OCI-LY1 (cell line): ENCODE measurements around the gene SMYD3.
"Not testable (repeated sequence)": the region's sequence is repeated elsewhere in the genome, so short reads cannot be mapped to it uniquely, and the experiment has no call there.

Experiments
- EZH2 ChIP-seq: fragments of 200-600 bp; sonication (generic), shearing (Covaris generic); IDR thresholded peaks from 2 replicates; pipeline ENCODE4 v1.8.0; 2017; ENCODE audit warnings: borderline replicate concordance, mixed run types, mild to moderate bottlenecking, antibody characterized with exemption, low read length, moderate library complexity, mixed read lengths
- TF ChIP-seq, protein P1 (sequence below): fragments of 200-600 bp; sonication (generic), shearing (Covaris generic); IDR thresholded peaks from 2 replicates; pipeline ENCODE4 v1.5.1; 2017; ENCODE audit warnings: mild to moderate bottlenecking, antibody characterized with exemption, low read length, moderate library complexity, mixed read lengths

DNA sequence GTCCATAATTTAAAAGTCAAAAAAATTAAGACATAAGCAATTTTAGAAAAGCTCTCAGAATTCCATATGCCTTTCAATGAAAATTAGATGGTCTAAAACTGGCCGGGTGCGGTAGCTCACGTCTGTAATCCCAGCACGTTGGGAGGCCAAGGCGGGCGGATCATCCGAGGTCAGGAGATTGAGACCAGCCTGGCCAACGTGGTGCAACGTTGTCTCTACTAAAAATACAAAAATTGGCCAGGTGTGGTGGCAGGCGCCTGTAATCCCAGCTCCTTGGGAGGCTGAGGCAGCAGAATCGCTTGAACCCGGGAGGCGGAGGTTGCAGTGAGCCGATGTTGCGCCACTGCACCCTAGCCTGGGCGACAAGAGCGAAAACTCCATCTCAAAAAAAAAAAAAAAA is 183.0 kb downstream of the SMYD3 start:
- TF ChIP-seq, protein P1, sequence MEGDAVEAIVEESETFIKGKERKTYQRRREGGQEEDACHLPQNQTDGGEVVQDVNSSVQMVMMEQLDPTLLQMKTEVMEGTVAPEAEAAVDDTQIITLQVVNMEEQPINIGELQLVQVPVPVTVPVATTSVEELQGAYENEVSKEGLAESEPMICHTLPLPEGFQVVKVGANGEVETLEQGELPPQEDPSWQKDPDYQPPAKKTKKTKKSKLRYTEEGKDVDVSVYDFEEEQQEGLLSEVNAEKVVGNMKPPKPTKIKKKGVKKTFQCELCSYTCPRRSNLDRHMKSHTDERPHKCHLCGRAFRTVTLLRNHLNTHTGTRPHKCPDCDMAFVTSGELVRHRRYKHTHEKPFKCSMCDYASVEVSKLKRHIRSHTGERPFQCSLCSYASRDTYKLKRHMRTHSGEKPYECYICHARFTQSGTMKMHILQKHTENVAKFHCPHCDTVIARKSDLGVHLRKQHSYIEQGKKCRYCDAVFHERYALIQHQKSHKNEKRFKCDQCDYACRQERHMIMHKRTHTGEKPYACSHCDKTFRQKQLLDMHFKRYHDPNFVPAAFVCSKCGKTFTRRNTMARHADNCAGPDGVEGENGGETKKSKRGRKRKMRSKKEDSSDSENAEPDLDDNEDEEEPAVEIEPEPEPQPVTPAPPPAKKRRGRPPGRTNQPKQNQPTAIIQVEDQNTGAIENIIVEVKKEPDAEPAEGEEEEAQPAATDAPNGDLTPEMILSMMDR, result not testable (repeated sequence)
- not testable (repeated sequence) for TF ChIP-seq EZH2
